CD4-positive, alpha-beta T cell treated with Interleukin-17A for 1 hour (primary cell): ENCODE measurements around the gene CACUL1.
"Not testable (repeated sequence)": the region's sequence is repeated elsewhere in the genome, so short reads cannot be mapped to it uniquely, and the experiment has no call there.

Source experiments
- DNase-seq: peaks from one replicate; pipeline ENCODE4 v3.0.0-alpha.2; 2020

Gene CACUL1

DNA sequence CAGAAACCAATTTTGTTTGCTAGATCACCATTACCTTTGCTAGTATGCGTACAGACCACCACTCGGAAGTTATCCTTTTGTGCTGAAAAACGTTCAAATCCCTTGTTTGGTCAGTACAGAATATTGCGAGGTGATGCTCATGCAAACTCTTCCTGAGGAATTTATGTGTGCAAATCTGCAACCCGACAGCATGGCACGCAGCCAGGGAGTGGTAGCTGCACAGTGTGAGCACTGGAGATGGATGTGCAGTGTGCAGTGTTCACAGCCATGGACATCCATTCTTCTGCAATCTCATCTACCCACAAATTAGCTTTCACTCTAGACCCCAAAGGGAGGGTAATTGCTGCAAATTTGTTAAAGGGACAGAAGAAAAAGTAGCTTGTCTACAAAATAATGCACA lies 72.2 kb downstream of the CACUL1 start:
- no peak for DNase-seq

DNA sequence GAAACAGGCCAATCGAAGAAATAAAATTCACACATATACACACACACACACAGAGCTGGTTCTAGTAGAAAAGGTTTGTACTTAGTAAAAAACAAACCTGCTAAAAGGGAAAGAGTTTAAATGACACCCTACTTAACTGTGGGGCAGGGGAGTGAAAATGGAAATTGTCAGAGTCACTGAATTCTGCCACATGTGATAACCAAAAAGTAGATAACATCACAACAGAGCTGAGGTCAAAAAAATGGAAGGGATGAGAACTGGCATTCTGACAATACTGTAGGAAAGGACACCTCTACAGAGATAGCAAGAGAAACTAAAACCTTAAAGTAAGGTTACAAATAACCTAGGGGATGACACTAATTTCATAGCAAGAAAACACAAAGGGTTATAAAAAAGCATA lies 74.6 kb downstream of the CACUL1 start:
- DNase-seq, result no peak

DNA sequence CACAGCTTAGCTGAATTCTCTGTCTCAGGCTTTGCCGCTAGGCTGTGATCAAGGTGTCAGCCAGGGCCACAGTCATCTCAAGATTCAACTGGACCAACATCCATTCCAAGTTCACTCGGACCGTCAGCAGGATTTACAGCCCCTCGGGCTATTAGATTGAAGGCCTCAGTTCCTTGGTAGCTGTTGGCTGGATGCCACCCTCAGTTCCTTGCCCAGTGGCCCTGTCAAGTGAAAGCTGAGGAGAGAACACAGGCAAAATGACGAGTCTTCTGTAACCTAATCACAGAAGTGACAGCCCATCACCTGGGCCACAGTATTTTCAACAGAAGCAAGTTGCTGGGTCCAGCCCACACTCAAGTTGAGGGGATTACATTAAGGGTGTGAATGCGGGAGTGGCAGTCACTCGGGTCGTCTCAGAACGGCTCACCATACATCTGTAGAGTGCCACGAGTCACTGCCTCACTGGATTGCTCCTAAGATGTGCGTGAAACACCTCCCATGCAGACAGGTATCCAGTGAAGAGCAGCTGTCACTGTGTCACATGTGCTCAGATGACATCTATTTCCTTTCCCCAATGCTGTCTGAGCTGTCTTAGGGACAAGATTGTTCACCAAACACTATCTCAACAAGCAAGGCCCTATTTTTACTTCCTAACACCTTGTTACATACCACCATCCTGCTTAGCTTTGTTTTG lies 80.4 kb downstream of the CACUL1 start:
- no peak for DNase-seq

DNA sequence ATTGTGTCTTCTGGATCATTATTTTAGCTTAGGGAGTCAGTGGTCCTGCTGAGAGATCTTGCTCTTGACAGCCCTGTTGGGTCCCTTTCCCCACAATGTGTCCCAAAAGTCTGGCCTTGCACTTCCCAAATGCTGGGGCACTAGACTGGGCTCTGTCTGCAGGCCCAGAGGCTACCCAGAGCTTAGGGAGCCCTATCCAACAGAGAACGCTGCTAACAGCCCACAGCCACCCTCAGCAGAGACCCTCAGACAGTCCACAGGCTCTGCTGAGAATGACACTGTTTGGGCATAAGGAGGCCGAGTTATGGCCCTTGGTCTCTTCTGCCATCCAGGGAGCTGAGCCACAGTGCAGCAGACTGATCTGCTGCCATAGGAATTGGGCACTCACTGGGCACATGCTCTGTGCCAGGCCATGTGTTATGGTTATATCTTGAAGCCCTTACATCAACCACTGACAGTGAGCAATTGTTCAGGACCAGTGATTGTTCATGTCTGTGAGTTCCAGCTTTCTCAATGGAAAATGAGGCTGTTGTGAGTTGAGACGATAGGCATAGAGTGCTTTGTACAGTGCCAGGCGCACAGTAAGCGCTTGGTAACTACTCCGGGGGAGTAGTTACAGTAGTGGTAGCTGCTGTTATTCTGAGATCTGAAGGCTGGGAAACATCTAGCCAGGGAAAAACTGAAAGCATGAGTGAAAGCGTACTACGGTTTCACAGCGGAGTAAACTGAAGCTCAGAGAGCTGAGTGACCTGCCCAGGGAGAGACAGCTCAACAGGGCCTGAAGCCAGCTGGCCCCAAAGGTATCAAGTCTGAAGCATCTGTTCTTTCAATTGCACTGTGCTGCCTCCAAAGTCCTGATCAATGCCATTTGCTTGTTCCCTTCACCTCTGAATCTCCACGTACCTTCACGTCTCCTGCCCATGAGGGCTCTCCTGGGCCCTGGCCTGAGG lies 81.7 kb downstream of the CACUL1 start:
- no peak for DNase-seq

DNA sequence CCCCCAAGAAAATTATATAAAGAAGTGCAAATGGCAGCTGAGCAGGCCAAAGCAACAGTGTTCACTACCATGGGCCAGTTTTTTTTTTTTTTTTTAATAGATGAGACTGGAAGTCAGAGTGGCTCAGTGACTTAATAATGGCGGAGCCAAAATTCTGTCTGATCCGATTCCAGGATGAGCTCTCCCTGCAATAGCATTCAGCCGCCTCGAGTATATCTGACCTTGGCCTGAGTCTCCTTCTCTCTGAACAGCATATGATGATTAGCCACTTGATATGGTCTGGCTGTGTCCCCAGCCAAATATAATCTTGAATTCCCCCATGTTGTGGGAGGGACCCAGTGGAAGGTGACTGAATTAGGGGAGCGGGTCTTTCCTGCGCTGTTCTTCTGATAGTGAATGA lies 82.6 kb downstream of the CACUL1 start:
- DNase-seq, result no peak

DNA sequence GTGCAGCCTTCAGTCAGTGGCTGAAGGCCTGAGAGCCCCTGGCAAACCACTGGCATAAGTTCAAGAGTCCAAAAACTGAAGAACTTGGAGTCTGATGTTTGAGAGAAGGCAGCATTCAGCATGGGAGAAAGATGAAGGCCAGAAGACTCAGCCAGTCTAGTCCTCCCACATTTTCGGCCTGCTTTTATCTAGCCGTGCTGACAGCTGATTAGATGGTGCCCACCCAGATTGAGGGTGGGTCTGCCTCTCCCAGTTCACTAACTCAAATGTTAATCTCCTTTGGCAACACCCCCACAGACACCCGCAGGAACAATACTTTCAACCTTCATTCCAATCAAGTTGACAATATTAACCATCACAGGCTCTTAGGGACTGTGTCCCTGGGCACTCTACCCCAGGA lies 83.5 kb downstream of the CACUL1 start:
- DNase-seq, result not testable (repeated sequence)

DNA sequence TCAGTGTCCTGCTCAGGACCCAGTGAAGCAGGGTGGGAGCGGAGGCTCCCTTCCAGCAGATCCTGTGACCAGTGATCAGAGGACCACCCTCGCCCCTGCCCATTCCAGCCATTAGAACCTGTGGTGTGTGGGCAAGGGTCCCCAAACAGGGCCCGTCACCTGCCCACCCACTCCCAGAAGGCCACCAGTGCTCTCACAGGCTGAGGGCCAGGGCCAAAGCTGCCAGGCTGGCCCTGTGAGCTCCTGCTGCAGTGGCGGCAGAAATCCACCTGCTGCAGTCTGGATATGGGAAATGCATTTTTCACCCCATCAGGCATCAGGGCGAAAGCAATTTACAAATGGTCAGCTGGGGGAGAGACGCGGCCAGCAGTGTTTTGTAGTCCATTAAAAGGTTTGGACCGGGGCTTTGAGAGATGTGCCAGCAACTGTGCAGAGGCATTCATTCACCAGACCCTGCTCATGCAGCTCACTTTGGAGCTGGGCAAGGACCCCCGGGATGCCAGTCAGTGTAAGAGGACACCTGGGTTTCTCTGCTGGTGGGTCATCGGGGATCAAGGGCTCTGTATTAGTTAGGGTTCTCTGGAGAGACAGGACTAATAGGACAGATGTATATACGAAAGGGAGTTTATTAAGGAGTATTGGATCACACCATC lies 84.2 kb downstream of the CACUL1 start:
- no peak for DNase-seq

DNA sequence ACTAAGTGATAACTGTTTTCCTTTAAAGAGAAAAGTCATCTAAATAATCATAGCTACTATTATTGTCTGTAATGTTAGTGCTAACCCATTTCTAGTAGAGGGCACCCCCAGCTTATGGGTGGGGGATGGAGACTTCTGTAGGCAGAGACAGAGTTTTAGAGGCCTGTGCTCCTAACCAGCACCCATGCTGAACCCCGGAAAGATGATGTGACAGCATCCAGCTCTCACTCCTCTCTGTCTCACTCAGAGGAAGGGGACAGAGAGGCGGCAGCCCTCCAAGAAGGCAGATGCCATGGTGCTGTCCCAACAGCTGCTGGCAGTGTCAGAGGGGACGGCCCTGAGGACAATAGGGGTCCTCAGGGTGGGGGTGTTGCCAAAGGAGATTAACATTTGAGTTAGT lies 84.9 kb downstream of the CACUL1 start:
- no peak for DNase-seq

DNA sequence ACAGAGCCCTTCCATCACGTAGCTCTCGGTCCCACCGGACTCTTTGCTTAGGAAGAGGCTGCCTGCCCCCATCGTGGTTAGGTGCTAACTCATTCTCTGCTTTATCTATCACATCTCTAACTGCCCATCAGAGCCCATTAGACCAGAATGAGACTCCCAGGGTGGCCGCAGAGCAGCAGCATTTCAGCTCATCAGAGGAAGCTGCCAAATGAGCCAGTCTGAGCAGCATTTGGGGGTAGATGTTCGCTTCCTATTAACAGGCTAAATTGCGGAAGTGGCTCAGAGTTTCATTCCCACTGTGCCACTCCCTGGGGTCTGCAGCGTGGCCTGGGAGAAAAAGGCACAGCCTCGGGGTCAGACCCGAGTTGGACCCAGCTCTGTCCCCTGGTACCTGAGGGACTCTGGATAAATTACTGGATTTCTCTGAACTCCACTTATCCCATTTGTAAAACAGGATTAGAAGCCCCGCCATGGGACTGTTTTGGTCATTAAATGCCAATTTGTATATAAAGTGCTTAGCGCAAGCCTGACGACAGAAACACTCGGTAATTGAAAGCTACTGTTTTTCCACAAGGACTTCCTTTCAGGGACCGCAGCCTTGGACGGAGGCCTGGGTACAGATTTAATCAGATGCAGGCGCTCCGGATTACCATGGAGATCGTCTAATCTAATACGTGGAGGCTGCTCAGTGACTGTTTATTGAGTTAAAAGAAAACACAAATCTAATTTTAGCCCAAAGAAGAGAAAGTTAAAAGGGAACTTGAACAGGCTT lies 85.6 kb downstream of the CACUL1 start:
- peak; percentile 22 for DNase-seq

DNA sequence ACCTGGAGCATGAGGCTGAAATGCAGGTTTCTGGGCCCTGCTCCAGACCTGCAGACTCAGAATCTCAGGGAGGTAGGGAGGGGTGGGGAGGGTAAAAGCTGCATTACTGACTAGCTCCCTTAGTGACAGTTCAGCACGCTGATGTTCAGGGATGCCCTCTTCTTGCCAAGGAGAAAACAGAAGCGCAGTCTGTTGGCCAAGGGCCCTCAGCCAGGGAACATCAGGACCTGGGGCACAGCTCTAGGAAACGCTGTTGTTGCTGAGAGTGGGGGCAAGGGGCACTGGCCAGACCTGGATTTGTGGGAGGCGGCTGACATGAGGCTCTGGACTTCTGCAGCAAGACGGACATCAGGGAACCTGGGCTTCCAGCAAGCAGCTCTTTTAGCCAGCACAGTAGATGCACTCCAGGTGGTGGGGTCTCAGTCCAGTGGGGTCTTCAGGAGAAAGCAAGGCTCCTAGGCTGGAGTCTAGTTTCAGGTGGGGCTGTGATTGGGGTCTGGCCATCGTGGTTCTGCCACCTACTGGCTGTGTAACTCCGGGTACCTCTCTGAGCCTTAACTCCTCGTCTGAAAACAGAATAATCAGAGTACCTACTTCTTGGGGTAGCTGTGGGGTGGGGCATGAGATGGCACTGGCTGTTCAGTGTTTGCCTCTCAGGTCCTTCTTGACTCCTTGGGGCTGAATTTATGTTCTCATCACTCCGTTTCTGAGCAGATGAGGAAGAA lies 86.4 kb downstream of the CACUL1 start:
- no peak for DNase-seq

DNA sequence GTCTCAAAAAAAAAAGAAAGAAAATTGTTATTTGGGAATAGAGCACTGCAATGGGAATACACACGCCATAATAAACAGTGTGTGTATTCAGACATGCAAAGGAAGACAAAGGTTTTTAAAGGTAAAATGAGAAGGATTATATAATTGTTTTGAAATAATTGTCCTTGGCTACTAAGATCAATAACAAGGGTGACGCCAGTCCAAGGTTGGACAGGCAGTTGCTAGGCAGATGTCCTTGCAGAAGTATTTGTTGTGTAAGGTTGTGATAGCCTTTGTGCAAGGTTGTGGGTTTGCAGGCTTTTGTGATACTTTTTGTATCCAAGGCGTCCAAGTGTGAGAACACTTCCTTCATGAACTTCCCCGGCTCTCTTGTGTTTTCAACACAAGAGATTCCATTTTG lies 87.0 kb downstream of the CACUL1 start:
- DNase-seq, result no peak

DNA sequence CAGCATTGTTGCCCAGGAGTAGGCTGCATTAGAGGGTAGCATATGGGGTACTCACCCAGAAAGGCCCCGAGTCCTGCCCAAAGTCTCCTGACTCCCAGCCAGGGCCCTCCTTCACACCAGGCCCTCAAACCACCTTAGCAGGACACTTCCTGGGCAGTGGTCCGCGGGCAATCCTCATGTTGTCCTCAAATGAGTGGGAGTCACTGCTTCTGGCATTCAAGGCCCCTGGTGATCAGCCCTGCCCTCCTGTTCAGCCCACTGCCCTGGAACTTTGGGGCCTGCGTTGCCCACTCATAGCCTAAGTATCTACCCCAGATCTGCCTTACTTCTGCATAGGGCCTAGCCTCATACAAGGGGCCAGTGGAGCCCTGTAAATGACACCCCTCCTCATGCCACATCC lies 88.4 kb downstream of the CACUL1 start:
- no peak for DNase-seq

DNA sequence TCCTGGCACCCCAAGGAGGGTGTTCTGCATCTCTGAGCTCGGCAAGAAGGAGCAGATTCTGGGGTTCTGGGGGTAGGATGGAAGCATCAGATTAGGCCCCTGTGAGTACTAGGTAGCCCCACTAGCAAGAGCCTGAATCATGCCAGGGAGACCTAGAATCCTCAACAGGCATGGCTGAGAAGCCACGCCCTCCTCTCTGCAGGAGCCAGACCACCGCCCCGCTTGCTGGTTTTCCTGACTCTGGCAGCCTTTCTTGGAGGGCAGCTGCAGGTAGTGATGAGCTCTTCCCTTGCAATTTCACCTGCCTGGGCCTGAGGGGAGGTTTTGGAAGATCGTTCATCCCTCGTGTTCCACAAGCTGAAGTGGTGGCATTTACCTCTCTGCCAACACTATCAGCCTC lies 90.4 kb downstream of the CACUL1 start:
- DNase-seq, result no peak

DNA sequence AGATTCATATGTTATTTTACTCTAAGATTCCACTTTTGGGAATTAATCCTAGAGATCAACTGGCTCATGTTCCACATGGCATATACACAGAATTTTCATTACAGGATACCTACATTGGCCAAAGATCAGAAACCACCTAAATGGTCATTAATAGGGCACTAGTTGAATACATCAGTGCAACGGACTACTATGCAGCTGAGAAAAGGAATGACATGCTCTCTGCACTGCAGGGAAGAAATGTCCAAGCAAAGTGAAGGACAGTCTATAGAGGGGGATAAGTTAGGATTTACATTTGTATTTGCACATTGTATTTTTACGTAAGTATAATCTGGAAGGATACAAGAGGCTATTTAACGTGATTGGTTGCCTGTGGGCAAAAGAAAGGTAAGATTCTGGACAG lies 91.6 kb downstream of the CACUL1 start:
- DNase-seq, result no peak

DNA sequence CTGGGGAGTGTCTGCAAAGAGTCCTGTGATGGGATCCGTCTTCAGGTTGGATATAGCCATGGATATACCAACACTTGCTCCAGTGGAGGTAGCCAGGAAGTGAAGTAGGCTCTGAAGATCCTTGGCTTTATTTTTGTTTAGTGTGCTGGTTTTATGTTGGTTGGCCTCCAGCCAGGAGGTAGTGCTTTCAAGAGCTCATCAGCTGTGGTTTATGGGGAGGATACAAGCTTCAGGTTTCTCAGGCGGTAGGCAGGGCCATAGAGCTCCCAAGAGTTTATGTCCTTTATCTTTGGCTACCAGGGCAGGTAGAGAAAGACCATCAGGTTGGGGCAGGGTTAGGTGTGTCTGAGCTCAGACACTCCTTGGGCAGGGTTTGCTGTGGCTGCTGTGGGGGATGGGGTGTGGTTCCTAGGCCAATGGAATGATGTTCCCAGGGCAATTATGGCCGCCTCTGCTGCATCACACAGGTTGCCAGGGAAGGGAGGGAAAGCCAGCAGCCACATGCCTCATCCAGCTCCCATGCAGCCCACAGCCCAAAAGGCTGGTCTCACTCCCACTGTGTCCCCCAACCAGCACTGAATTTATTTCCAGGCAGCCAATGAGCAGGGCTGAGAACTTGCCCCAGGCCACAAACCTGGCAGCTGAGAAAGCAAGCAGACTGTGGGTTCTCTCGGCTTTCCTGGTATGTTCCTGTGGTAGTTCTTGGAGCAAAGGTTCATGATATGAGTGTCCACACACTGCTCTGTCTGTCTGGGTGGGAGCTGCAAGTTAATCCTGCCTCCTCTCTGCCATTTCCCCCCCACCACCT lies 92.3 kb downstream of the CACUL1 start:
- peak; percentile 22 for DNase-seq

DNA sequence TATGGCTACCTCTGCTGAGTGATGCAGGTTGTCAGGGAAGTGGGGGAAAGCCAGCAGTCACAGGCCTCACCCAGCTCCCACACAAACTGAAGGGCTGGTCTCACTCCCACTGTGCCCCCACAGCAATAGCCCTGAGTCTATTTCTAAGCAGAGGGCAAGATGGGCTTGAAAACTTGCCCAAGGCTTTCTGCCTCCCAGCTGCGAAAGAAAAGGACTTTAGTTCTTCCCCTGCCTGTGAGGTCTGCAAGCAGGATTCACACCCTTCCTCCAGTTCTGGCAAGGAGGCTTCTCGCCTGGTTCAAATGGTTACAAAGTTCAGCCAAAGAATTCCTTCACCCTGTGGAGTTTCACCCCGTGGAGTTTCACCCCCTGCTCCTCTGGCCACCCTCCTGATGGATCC lies 96.0 kb downstream of the CACUL1 start:
- no peak for DNase-seq

DNA sequence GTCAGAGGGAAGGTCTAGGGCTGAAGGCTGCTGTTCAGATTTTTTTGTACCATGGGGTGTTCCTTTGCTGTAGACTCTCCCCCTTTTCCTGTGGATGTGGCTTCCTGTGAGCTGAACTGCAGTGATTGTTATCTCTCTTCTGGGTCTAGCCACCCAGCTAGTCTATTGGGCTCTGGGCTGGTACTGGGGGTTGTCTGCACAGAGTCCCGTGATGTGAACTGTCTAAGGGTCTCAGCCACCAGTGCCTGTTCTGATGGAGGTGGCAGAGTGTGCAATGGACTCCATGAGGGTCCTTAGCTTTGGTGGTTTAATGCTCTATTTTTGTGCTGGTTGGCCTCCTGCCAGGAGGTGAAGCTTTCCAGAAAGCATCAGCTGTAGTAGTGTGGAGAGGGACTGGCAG lies 96.6 kb downstream of the CACUL1 start:
- DNase-seq, result peak; percentile 54

DNA sequence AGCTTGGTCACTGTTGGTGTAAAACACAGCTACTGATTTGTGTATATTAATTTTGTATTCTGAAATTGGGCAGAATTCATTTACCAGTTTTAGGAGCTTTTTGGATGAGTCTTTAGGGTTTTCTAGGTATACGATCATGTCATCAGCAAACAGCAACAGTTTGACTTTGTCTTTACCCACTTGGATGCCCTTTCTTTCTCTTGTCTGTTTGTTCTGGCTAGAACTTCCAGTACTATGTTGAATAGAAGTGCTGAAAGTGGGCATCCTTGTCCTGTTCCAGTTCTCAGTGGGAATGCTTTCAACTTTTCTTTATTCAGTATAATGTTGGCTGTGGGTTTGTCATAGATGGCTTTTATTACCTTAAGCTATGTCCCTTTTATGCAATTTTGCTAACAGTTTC lies 109.5 kb downstream of the CACUL1 start:
- DNase-seq, result not testable (repeated sequence)

DNA sequence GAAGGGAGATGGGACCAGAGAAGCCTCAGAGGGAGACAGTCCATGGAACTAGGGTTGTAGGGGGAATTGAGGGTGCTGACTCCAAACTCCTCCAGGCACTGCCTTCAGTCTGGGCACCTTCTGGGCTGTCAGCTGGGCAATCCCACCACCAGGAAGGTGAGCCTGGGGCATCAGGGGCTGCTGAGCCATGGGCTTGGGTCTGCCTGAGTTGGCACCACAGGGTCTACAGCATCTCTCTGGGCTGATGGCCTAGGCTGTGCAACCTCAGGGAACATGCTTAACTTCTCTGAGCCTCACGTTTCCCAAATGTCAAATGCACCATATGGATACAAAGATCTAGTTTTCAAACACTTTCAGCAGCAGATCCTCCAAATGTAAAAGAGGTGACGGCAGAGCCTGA lies 112.5 kb downstream of the CACUL1 start:
- no peak for DNase-seq

DNA sequence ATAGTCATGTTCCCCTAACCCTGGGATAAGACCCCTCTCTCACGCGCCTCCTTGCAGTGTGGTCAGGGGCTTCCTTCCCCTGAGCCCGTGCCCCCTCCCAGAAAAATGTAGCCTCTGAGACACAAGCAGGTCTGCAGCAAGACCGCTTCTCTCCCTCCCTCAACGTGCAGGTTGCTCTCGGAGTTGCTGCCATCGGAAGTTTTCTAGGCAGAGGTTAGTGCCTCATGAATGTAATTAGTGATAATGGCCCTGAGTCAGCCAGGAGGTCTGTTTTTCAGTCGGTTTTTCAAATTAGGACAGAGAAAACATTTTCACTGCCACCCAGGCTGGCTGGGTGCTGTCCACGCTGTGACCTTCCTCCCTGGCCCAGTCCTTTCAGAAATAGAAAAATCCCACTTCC lies 116.1 kb downstream of the CACUL1 start:
- DNase-seq, result no peak

DNA sequence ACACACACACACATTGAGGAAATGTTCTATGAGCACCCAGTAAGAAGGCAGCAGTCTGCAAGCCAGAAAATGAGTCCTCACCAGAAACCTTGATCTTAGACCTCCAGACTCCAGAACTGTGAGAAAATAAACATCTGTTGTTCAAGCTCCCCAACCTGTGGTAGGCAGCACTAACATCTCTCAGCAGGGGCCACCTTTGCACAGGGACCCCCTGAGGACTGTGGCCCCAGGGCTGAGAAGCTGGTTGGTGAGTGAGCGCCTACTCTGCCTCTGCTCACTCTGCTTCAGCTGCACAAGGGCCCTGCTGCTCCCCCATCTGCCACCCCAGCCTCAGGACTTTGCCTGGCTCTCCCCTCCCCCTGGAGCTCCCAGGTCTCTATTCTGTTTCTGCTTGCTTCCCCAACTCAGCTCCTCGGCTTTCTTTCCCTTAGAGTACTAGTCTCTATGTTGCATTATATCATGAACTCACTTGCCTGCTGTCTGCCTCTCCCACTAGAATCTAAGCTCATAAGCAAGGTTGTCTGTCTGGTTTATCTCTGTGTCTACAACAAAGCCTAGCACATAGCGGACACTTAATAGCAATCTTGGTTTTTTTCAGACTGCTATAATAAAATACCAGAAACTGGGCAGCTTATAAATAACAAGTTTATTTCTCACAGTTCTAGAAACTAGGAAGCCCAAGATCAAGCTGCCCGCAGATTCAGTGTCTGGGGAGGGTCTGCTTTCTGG lies 118.9 kb downstream of the CACUL1 start:
- no peak for DNase-seq
